Lung (tissue), 12 donors: ENCODE results near the gene MFSD1. TPM values are rescaled to one million over a fixed set of nuclear protein-coding genes. Genes with fewer than 3 reads are reported as not detected.

ENCODE experiments used
- ATAC-seq: fragments of 200-7000 bp; cut with Tn5 transposase; one replicate; pipeline ENCODE4 v1.9.1; 2020; ENCODE audit warnings: moderate number of reproducible peaks; ENCODE audit not compliant: insufficient read depth, low FRiP score
- DNase-seq, 3 donors: peaks; one replicate each; pipeline ENCODE4 v3.0.0-alpha.2; 2013 to 2017
- H3K27ac ChIP-seq, 2 donors: one replicate each; pipeline ENCODE4 v1.5.1; 2013; ENCODE audit warnings: mild to moderate bottlenecking in 2 of 2, moderate library complexity in 2 of 2, control low read depth in 1 of 2, inconsistent platforms in 1 of 2, low read depth in 1 of 2, low read length in 1 of 2
- H3K27me3 ChIP-seq, 3 donors: one replicate each; pipeline ENCODE4 v1.5.1; 2013; ENCODE audit warnings: low read length in 2 of 3; ENCODE audit not compliant: control insufficient read depth in 3 of 3, insufficient read depth in 3 of 3
- H3K36me3 ChIP-seq, 4 donors: one replicate each; pipeline ENCODE4 v1.5.1; 2013; ENCODE audit warnings: low read length in 4 of 4, mild to moderate bottlenecking in 1 of 4, moderate library complexity in 1 of 4; ENCODE audit not compliant: control insufficient read depth in 4 of 4, insufficient read depth in 4 of 4
- H3K4me1 ChIP-seq, 5 donors: one replicate each; pipeline ENCODE4 v1.5.1; 2013; ENCODE audit warnings: low read length in 5 of 5, mild to moderate bottlenecking in 2 of 5, moderate library complexity in 1 of 5; ENCODE audit not compliant: control insufficient read depth in 5 of 5, insufficient read depth in 5 of 5
- H3K4me3 ChIP-seq: one replicate; pipeline ENCODE4 v1.5.1; 2013; ENCODE audit warnings: mild to moderate bottlenecking, control low read depth, moderate library complexity
- H3K9ac ChIP-seq, 2 donors: one replicate each; pipeline ENCODE4 v1.5.1; 2013; ENCODE audit warnings: low read length in 2 of 2, control low read depth in 1 of 2; ENCODE audit not compliant: insufficient read depth in 1 of 2
- H3K9me3 ChIP-seq, 4 donors: one replicate each; pipeline ENCODE4 v1.5.1; 2013; ENCODE audit warnings: low read length in 3 of 4, mild to moderate bottlenecking in 1 of 4, moderate library complexity in 1 of 4; ENCODE audit not compliant: control insufficient read depth in 4 of 4, insufficient read depth in 3 of 4
- CTCF ChIP-seq: IDR thresholded peaks from 2 replicates; pipeline ENCODE4 v1.5.1; 2012; ENCODE audit warnings: mild to moderate bottlenecking; ENCODE audit errors: control extremely low read depth, extremely low read depth
- WGBS, 2 donors: extraction: QIAGEN DNeasy Blood & Tissue Kit; methylation state at CpG; one replicate each; pipeline ENCODE4 v1.1.7; 2013; 5-methylcytosine and 5-hydroxymethylcytosine counted together
- polyA plus RNA-seq, 2 donors: library from polyadenylated mRNA; stranded (reverse); fragments of 200-250 nt; gene quantifications; one replicate each; pipeline ENCODE4 v1.2.1, GENCODE V29; 2013
- total RNA-seq, 2 donors: library from RNA; depleted of rRNA in 1 of 2; stranded (reverse); fragments of >200 nt in 1 of 2; gene quantifications; one replicate each; pipeline ENCODE4 v1.2.1, GENCODE V29; 2014 to 2021
- donor health status: control.
- donor health status: control.
- donor health status: Bipolar disorder and iron deficiency.
- donor health status: healthy.
- donor health status: DM: yes; HTN: yes; CAD: no.

The MFSD1 gene
- total and polyA plus RNA-seq, 4 donors: 25.8 to 143 (median 93.3) TPM

DNA sequence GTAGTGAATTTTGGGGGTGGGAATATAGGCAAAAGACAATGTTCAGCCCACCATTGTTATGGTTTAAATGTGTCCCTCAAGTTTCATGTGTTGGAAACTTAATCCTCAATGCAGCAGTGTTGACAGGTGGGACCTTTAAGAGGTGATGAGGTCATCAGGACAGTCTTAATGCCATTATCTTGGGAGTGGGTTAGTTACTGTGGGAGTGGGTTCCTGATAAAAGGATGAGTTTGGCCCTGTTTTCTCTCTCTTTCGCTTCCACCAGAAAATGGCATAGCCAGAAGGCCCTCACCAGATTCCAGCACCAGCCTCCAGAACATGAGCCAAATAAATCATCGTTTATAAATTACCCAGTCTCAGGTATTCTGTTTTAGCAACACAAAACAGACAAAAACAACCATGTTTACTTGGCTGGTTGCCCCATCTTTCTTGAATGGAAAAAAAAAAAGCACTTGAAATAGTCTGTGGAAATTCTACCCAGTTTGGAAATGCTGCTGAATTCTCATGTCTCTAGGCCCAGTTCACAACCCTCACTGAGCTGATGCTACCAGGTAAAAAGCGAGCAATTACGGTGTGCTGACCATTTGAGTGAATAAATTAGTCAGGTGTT lies 31.0 kb upstream of the MFSD1 start:
- H3K27ac ChIP-seq: no peak overlapping the region
- ATAC-seq: no peak

DNA sequence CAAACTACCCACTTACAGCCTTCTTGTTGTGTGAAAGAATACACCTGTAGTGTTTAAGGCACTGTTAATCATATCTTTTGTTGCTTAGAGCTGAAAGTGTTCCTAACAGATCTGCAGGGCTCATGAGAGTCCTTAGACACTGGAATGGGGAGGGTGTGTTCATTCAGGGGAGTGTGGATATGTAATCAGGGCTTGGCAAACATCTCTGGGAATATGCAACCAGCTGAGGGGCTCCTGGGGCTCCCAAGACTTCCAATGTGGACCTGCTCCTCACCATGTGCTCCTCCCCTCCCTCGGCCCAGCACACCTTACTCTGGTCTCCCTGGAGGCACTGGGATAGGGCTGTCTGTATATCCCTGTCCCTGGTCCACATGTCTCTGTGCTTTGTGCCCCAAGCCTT lies 30.3 kb upstream of the MFSD1 start:
- peaks cover 0 to 4% (median 1%) of the 10 kb centered on the region in 4 donors for H3K36me3 ChIP-seq
- H3K27me3 ChIP-seq: no peaks in the 10 kb centered on the region
- ATAC-seq: no peak
- 80 to 100% methylated on average over 1 of the region's 1 CpG for WGBS, 2 donors
- H3K9ac ChIP-seq: no peak overlapping the region
- no peak for TF ChIP-seq CTCF
- H3K4me1 ChIP-seq: peaks cover 10 to 93% (median 34%) of the 10 kb centered on the region in 5 donors
- no peaks in the 10 kb centered on the region for H3K9me3 ChIP-seq
- no peak overlapping the region for H3K4me3 ChIP-seq
- DNase-seq: no peak
- peak overlapping the region in 1 of 2 donors; percentile 20 for H3K27ac ChIP-seq

More for the DNA sequence above, 31.0 kb upstream of the MFSD1 start:
- Histone ChIP-seq H3K9ac (peak overlapping the region in 1 of 2 donors; percentile 16), H3K27me3 (no peaks in the 10 kb centered on the region), H3K4me3 (no peak overlapping the region), H3K9me3 (no peaks in the 10 kb centered on the region), H3K36me3 (peaks cover 0 to 4% (median 1%) of the 10 kb centered on the region in 4 donors), H3K4me1 (peaks cover 10 to 90% (median 32%) of the 10 kb centered on the region in 5 donors)
- WGBS, 2 donors: 85 to 88% methylated on average over 4 of the region's 4 CpGs
- DNase-seq: no peak
- no peak for TF ChIP-seq CTCF

- H3K36me3 ChIP-seq: peaks cover 0 to 4% (median 1%) of the 10 kb centered on the region in 4 donors
- peaks cover 10 to 96% (median 34%) of the 10 kb centered on the region in 5 donors for H3K4me1 ChIP-seq
- no peaks in the 10 kb centered on the region for H3K27me3 ChIP-seq
- no peak overlapping the region for H3K9ac ChIP-seq
- DNase-seq: no peak
- TF ChIP-seq CTCF: no peak
- no peak overlapping the region for H3K4me3 ChIP-seq
- ATAC-seq: no peak
- 64 to 73% methylated on average over 3 of the region's 3 CpGs for WGBS, 2 donors
- H3K27ac ChIP-seq: peak overlapping the region in 1 of 2 donors; percentile 20
- H3K9me3 ChIP-seq: no peaks in the 10 kb centered on the region
These were observed 29.9 kb upstream of the MFSD1 start for GRCh38 chr3:158771982-158772381.

- no peak overlapping the region for H3K4me3 ChIP-seq
- no peak for DNase-seq
- H3K36me3 ChIP-seq: peaks cover 0 to 4% (median 1%) of the 10 kb centered on the region in 4 donors
- peaks cover 8 to 96% (median 29%) of the 10 kb centered on the region in 5 donors for H3K4me1 ChIP-seq
- ATAC-seq: no peak
- no peak overlapping the region for H3K9ac ChIP-seq
- TF ChIP-seq CTCF: no peak
- H3K9me3 ChIP-seq: no peaks in the 10 kb centered on the region
- H3K27ac ChIP-seq: no peak overlapping the region
- H3K27me3 ChIP-seq: no peaks in the 10 kb centered on the region
These were observed 28.7 kb upstream of the MFSD1 start for GRCh38 chr3:158773166-158773565.
